Hepatic stellate cell (primary cell): ENCODE data around the gene CABLES1.

Experiments used
- DNase-seq: peaks from one replicate; pipeline ENCODE4 v3.0.0; 2011; ENCODE audit warnings: low spot score

CABLES1 gene

GRCh38 chr18:23171581-23172156 lies 36.4 kb downstream of the CABLES1 start:
- DNase-seq, result no peak

- no peak for DNase-seq
Observed at GRCh38 chr18:23172591-23173380, 37.5 kb downstream of the CABLES1 start.

GRCh38 chr18:23173912-23174311 lies 38.6 kb downstream of the CABLES1 start:
- no peak for DNase-seq

GRCh38 chr18:23176701-23177432 lies 41.6 kb downstream of the CABLES1 start:
- no peak for DNase-seq

- DNase-seq, result no peak
Observed at GRCh38 chr18:23177433-23178072, 42.3 kb downstream of the CABLES1 start.

GRCh38 chr18:23178201-23178600 lies 42.9 kb downstream of the CABLES1 start:
- no peak for DNase-seq

- no peak for DNase-seq
Observed at GRCh38 chr18:23178661-23179081, 43.4 kb downstream of the CABLES1 start.

GRCh38 chr18:23179416-23179815 lies 44.1 kb downstream of the CABLES1 start:
- no peak for DNase-seq

GRCh38 chr18:23181547-23181946 lies 46.3 kb downstream of the CABLES1 start:
- no peak for DNase-seq

GRCh38 chr18:23182606-23183005 lies 47.3 kb downstream of the CABLES1 start:
- DNase-seq, result no peak

GRCh38 chr18:23183411-23184150 lies 48.3 kb downstream of the CABLES1 start:
- no peak for DNase-seq

- no peak for DNase-seq
Observed at GRCh38 chr18:23186781-23187180, 51.5 kb downstream of the CABLES1 start.

- peak; percentile 19 for DNase-seq
Observed at GRCh38 chr18:23188068-23188760, 52.9 kb downstream of the CABLES1 start.

GRCh38 chr18:23189099-23189498 lies 53.8 kb downstream of the CABLES1 start:
- DNase-seq, result no peak

- DNase-seq, result no peak
Observed at GRCh38 chr18:23189768-23190661, 54.7 kb downstream of the CABLES1 start.

- no peak for DNase-seq
Observed at GRCh38 chr18:23191232-23191631, 55.9 kb downstream of the CABLES1 start.

- no peak for DNase-seq
Observed at GRCh38 chr18:23193742-23194141, 58.5 kb downstream of the CABLES1 start.

GRCh38 chr18:23194155-23194996 lies 59.1 kb downstream of the CABLES1 start:
- DNase-seq, result no peak
